Suprapubic skin (tissue), 4 donors: ENCODE measurements around the gene TMEM150C.

ENCODE experiments used
- POLR2A ChIP-seq, 2 donors: fragments of 450-650 bp; IDR thresholded peaks; one replicate each; pipeline ENCODE4 v1.6.1; 2017; ENCODE audit warnings: antibody characterized with exemption in 2 of 2, mild to moderate bottlenecking in 2 of 2, moderate library complexity in 2 of 2
- POLR2AphosphoS5 ChIP-seq, 3 donors: sonication (generic); formaldehyde crosslinking; IDR thresholded peaks; one replicate each; pipeline ENCODE4 v1.6.1; 2017; ENCODE audit warnings: antibody characterized with exemption in 3 of 3
- TF ChIP-seq, protein P1 (sequence below), 2 donors: fragments of 200-600 bp in 1 of 2; fragments of 450-650 bp in 1 of 2; sonication (generic) in 1 of 2; IDR thresholded peaks; one replicate each; pipeline ENCODE4 v1.5.1; 2016 to 2019; ENCODE audit warnings: antibody characterized with exemption in 2 of 2, mild to moderate bottlenecking in 1 of 2, moderate library complexity in 1 of 2

DNA sequence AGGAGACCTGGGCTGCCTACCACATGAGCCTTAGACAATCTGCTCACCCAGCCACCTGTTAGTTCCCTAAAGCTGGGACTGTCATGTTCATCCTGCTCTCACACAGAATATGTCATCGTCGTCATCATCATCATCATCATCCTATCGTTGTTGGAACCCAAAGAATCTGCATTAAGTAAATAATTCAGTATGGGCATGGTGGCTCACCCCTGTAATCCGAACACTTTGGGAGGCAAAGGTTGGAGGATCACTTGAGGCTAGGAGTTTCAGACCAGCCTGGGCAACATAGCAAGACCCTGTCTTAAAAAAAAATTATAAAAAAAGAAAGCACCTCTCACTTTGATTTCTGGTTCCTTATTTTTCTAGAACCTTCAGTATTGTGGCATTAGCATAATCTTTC lies 125.0 kb downstream of the TMEM150C start:
- TF ChIP-seq POLR2A (IDR thresholded peaks at IDR 0.05): no peak
- TF ChIP-seq, protein P1, sequence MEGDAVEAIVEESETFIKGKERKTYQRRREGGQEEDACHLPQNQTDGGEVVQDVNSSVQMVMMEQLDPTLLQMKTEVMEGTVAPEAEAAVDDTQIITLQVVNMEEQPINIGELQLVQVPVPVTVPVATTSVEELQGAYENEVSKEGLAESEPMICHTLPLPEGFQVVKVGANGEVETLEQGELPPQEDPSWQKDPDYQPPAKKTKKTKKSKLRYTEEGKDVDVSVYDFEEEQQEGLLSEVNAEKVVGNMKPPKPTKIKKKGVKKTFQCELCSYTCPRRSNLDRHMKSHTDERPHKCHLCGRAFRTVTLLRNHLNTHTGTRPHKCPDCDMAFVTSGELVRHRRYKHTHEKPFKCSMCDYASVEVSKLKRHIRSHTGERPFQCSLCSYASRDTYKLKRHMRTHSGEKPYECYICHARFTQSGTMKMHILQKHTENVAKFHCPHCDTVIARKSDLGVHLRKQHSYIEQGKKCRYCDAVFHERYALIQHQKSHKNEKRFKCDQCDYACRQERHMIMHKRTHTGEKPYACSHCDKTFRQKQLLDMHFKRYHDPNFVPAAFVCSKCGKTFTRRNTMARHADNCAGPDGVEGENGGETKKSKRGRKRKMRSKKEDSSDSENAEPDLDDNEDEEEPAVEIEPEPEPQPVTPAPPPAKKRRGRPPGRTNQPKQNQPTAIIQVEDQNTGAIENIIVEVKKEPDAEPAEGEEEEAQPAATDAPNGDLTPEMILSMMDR (IDR thresholded peaks at IDR 0.05): no peak
- TF ChIP-seq POLR2AphosphoS5 (IDR thresholded peaks at IDR 0.05): no peak
